HepG2 (cell line): ENCODE data around the gene SSPN. TPM values are rescaled to one million over a fixed set of nuclear protein-coding genes. Genes with fewer than 3 reads are reported as not detected.

Experiments used
- ATAC-seq: fragments of 200-7000 bp; cut with Tn5 transposase; 3 replicates; pipeline ENCODE4 v1.9.1; 2020; ENCODE audit warnings: mild to moderate bottlenecking, moderate library complexity
- BruUV-seq: library from RNA; stranded (reverse); fragments of 400-500 nt; replicated peaks from 2 replicates; lab custom pipeline; 2021; lab: Mats Ljungman, UMichigan
- CTCF ChIA-PET: fragments of 300-600 bp; formaldehyde crosslinking; extraction: SDS; loops from one replicate; lab custom pipeline; 2021; ENCODE audit warnings: low total read pairs, inconsistent platforms, low intra/inter-chr PET ratio; lab: Yijun Ruan, JAX
- POLR2A ChIA-PET: fragments of 350-600 bp; sonication (Branson Sonifier 250); formaldehyde crosslinking; loops from one replicate; lab custom pipeline; 2020; ENCODE audit warnings: antibody characterized with exemption, inconsistent platforms; lab: Yijun Ruan, JAX
- DNase-seq: peaks from one replicate; pipeline ENCODE4 v3.0.0-alpha.2; 2015; ENCODE audit warnings: low spot score
- FAIRE-seq: peaks from 3 replicates; lab custom pipeline; 2011; peaks lifted over from hg19 to GRCh38; lab: Jason Lieb, UNC
- H2AFZ ChIP-seq: one replicate; pipeline ENCODE4 v1.6.1; 2011; ENCODE audit warnings: low read length, inconsistent platforms
- H3K27ac ChIP-seq: fragments of 300-600 bp; 3 replicates; pipeline ENCODE4 v1.8.0; 2011; ENCODE audit warnings: mixed run types, mild to moderate bottlenecking, mixed read lengths, low read length, inconsistent platforms; ENCODE audit not compliant: insufficient read depth; ENCODE audit errors: extremely low read length
- H3K27me3 ChIP-seq, 2 experiments: fragments of 200-600 bp in 1 of 2; 2 replicates in 1 of 2; 3 replicates in 1 of 2; pipeline versions ENCODE4 v1.6.0 to v1.8.0; 2011; ENCODE audit warnings: low read length in 2 of 2, mild to moderate bottlenecking in 2 of 2, moderate library complexity in 2 of 2, inconsistent platforms in 1 of 2; ENCODE audit not compliant: insufficient read depth in 2 of 2, control insufficient read depth in 1 of 2
- H3K36me3 ChIP-seq, 2 experiments: fragments of 200-600 bp in 1 of 2; replicated peaks in 1 of 2; 2 replicates in 1 of 2; 3 replicates in 1 of 2; pipeline versions ENCODE4 v1.5.1 to v1.8.0; 2011; ENCODE audit warnings: low read length in 2 of 2, inconsistent platforms in 1 of 2; ENCODE audit not compliant: insufficient read depth in 2 of 2, control insufficient read depth in 1 of 2
- H3K4me1 ChIP-seq: 2 replicates; pipeline ENCODE4 v1.5.1; 2012; ENCODE audit warnings: low read length, inconsistent platforms; ENCODE audit not compliant: insufficient read depth
- H3K4me2 ChIP-seq: 2 replicates; pipeline ENCODE4 v1.6.0; 2011; ENCODE audit warnings: low read depth, low read length, inconsistent platforms
- H3K4me3 ChIP-seq, 3 experiments: fragments of 200-600 bp in 1 of 3; sonication (generic), shearing (Covaris generic) in 1 of 3; replicated peaks in 1 of 3; 2 replicates each; pipeline ENCODE4 v1.5.1; 2011 to 2016; ENCODE audit warnings: low read length in 3 of 3, inconsistent platforms in 2 of 3, low read depth in 2 of 3, mild to moderate bottlenecking in 2 of 3, control low read depth in 1 of 3, mixed read lengths in 1 of 3; ENCODE audit not compliant: insufficient read depth in 1 of 3
- H3K79me2 ChIP-seq: one replicate; pipeline ENCODE4 v1.6.1; 2011; ENCODE audit warnings: low read length, inconsistent platforms; ENCODE audit not compliant: insufficient read depth
- H3K9ac ChIP-seq: 2 replicates; pipeline ENCODE4 v1.6.0; 2011; ENCODE audit warnings: mild to moderate bottlenecking, low read depth, low read length, inconsistent platforms; ENCODE audit not compliant: insufficient read depth
- H3K9me3 ChIP-seq: 2 replicates; pipeline ENCODE4 v1.5.1; 2012; ENCODE audit warnings: mild to moderate bottlenecking, low read length
- H4K20me1 ChIP-seq: 2 replicates; pipeline ENCODE4 v1.6.0; 2011; ENCODE audit warnings: inconsistent platforms, mild to moderate bottlenecking, low read length, moderate library complexity; ENCODE audit not compliant: insufficient read depth
- ATF2 ChIP-seq: sonication (generic); formaldehyde crosslinking; IDR thresholded peaks from 2 replicates; pipeline ENCODE4 v1.4.0; 2020; ENCODE audit warnings: missing genetic modification reagents
- CREB1 ChIP-seq, 2 experiments: fragments of 450-650 bp in 1 of 2; IDR thresholded peaks; 2 replicates each; pipeline ENCODE4 v1.6.1; 2016 to 2017; ENCODE audit warnings: control low read depth in 1 of 2, mild to moderate bottlenecking in 1 of 2, missing compliant biosample characterization in 1 of 2, missing genetic modification characterization in 1 of 2
- FOXK1 ChIP-seq: sonication (generic); formaldehyde crosslinking; IDR thresholded peaks from 2 replicates; pipeline ENCODE4 v1.4.0; 2020; ENCODE audit warnings: low read depth, missing genetic modification reagents, borderline replicate concordance
- KLF12 ChIP-seq: sonication (generic); formaldehyde crosslinking; IDR thresholded peaks from 2 replicates; pipeline ENCODE4 v1.4.0; 2020; ENCODE audit warnings: missing genetic modification reagents, borderline replicate concordance
- ZKSCAN1 ChIP-seq: fragments of 150-350 bp; IDR thresholded peaks from 2 replicates; pipeline ENCODE4 v1.6.1; 2014; ENCODE audit warnings: low read length
- ZNF441 ChIP-seq: sonication (generic); formaldehyde crosslinking; IDR thresholded peaks from 2 replicates; pipeline ENCODE4 v1.7.0; 2021; ENCODE audit warnings: missing genetic modification reagents, borderline replicate concordance
- ZSCAN12 ChIP-seq: sonication (generic); formaldehyde crosslinking; IDR thresholded peaks from 2 replicates; pipeline ENCODE4 v1.9.0; 2021; ENCODE audit warnings: mild to moderate bottlenecking, missing genetic modification reagents
- WGBS: methylation state at CpG from one replicate; pipeline ENCODE4 v1.1.6; 2017; ENCODE audit warnings: low lambda C conversion rate; 5-methylcytosine and 5-hydroxymethylcytosine counted together
- in situ Hi-C: cut with HindIII; loops from 2 replicates; pipeline ENCODE4 v1.10.0; 2017; ENCODE audit warnings: low pct_unique_long_range_greater_than_20kb; ENCODE audit not compliant: extremely low pct_ligation_motif_present
- intact Hi-C: fragments of 100-400 bp; cut with micrococcal nuclease; formaldehyde crosslinking; loops from one replicate; pipeline ENCODE4 v1.10.0; 2022; ENCODE audit not compliant: unreplicated experiment
- polyA plus RNA-seq, 8 experiments: library from polyadenylated mRNA; depleted of rRNA in 3 of 8; stranded (reverse) in 7 of 8; unstranded in 1 of 8; fragments of >200 nt; fragmentation: Illumina TruSeq in 4 of 8; extraction: Trizol in 4 of 8; gene quantifications; 2 replicates each; pipeline versions ENCODE4 v1.2.1 to v1.2.3, GENCODE V29; 2011 to 2016; ENCODE audit warnings: low read depth in 4 of 8, missing spikeins in 1 of 8, mixed read lengths in 1 of 8; ENCODE audit not compliant: insufficient read depth in 1 of 8
- total RNA-seq, 5 experiments: library from RNA; depleted of rRNA; stranded (reverse); fragments of >200 nt; fragmentation: Illumina TruSeq; extraction: Trizol; gene quantifications; 2 replicates each; pipeline ENCODE4 v1.2.3, GENCODE V29; 2016; ENCODE audit warnings: low read depth in 1 of 5
- TF ChIP-seq, protein P1 (sequence below): sonication (generic); formaldehyde crosslinking; IDR thresholded peaks from 2 replicates; pipeline ENCODE4 v1.4.0; 2020; ENCODE audit warnings: missing genetic modification reagents

SSPN gene
- total and polyA plus RNA-seq, 2 of the 13 experiments (the other 11 are each of a cell fraction or from before 2014, with no cell fraction given): not detected

GRCh38 chr12:26276709-26277108 lies 81.3 kb downstream of the SSPN start:
- in situ Hi-C loops: no loop called here
- Histone ChIP-seq H3K27me3 (0 out of 5 replicates have a peak, but pooled peaks cover 0 to 4% of the 10 kb centered on the region in 2 experiments), H3K79me2 (no peaks in the 10 kb centered on the region), H4K20me1 (no peaks in the 10 kb centered on the region), H2AFZ (no peak overlapping the region), H3K4me3 (no peak overlapping the region), H3K9me3 (no peaks in the 10 kb centered on the region), H3K4me2 (no peak overlapping the region), H3K27ac (no peak overlapping the region)
- BruUV-seq: no TSS peak
- no peak for FAIRE-seq
- POLR2A ChIA-PET: no interaction called here
- DNase-seq: no peak
- 82% methylated on average over 2 of the region's 2 CpGs for WGBS
- TF ChIP-seq, protein P1, sequence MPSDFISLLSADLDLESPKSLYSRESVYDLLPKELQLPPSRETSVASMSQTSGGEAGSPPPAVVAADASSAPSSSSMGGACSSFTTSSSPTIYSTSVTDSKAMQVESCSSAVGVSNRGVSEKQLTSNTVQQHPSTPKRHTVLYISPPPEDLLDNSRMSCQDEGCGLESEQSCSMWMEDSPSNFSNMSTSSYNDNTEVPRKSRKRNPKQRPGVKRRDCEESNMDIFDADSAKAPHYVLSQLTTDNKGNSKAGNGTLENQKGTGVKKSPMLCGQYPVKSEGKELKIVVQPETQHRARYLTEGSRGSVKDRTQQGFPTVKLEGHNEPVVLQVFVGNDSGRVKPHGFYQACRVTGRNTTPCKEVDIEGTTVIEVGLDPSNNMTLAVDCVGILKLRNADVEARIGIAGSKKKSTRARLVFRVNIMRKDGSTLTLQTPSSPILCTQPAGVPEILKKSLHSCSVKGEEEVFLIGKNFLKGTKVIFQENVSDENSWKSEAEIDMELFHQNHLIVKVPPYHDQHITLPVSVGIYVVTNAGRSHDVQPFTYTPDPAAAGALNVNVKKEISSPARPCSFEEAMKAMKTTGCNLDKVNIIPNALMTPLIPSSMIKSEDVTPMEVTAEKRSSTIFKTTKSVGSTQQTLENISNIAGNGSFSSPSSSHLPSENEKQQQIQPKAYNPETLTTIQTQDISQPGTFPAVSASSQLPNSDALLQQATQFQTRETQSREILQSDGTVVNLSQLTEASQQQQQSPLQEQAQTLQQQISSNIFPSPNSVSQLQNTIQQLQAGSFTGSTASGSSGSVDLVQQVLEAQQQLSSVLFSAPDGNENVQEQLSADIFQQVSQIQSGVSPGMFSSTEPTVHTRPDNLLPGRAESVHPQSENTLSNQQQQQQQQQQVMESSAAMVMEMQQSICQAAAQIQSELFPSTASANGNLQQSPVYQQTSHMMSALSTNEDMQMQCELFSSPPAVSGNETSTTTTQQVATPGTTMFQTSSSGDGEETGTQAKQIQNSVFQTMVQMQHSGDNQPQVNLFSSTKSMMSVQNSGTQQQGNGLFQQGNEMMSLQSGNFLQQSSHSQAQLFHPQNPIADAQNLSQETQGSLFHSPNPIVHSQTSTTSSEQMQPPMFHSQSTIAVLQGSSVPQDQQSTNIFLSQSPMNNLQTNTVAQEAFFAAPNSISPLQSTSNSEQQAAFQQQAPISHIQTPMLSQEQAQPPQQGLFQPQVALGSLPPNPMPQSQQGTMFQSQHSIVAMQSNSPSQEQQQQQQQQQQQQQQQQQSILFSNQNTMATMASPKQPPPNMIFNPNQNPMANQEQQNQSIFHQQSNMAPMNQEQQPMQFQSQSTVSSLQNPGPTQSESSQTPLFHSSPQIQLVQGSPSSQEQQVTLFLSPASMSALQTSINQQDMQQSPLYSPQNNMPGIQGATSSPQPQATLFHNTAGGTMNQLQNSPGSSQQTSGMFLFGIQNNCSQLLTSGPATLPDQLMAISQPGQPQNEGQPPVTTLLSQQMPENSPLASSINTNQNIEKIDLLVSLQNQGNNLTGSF (CRISPR knock-in tag): no peak
- TF ChIP-seq ZNF441: no peak
- no peak for TF ChIP-seq FOXK1 (CRISPR knock-in tag)
- TF ChIP-seq ZKSCAN1: no peak
- no peak for TF ChIP-seq ATF2
- TF ChIP-seq ZSCAN12 (CRISPR knock-in tag): no peak
- TF ChIP-seq KLF12 (CRISPR knock-in tag): no peak
- TF ChIP-seq CREB1 (IDR thresholded peaks at IDR 0.05): peak; percentile 38; the same call in 1 of the 2 replicates
- TF ChIP-seq CREB1 (CRISPR knock-in tag; IDR thresholded peaks at IDR 0.05): no peak
- TF ChIP-seq, all 625 proteins: peak for 1
- H3K36me3 ChIP-seq: no peaks in the 10 kb centered on the region
- CTCF ChIA-PET: no interaction called here
- H3K4me1 ChIP-seq: peaks cover 54% of the 10 kb centered on the region
- no peak for ATAC-seq
- no peak overlapping the region for H3K9ac ChIP-seq
- intact Hi-C loops: no loop called here
